Measurements from ENCODE around the gene ISY1. TPM values are rescaled to one million over a fixed set of nuclear protein-coding genes. Genes with fewer than 3 reads are reported as not detected.
"Not testable (repeated sequence)": the region's sequence is repeated elsewhere in the genome, so short reads cannot be mapped to it uniquely, and the experiment has no call there.

Gene ISY1
- total RNA-seq, 1 donor from 2014 or later: 23.4 TPM

- no peak for DNase-seq (ENCODE audit: low spot score)
Measured at GRCh38 chr3:129121016-129121791, 39.7 kb downstream of the ISY1 start.

GRCh38 chr3:129120254-129121004 lies 40.4 kb downstream of the ISY1 start:
- DNase-seq (ENCODE audit: low spot score): peak; percentile 94

- DNase-seq (ENCODE audit: low spot score): no peak
Measured at GRCh38 chr3:129119365-129120100, 41.3 kb downstream of the ISY1 start.

GRCh38 chr3:129118745-129119144 lies 42.1 kb downstream of the ISY1 start:
- no peak for DNase-seq (ENCODE audit: low spot score)

GRCh38 chr3:129117134-129117533 lies 43.7 kb downstream of the ISY1 start:
- no peak for DNase-seq (ENCODE audit: low spot score)

GRCh38 chr3:129116482-129116946 lies 44.3 kb downstream of the ISY1 start:
- no peak for DNase-seq (ENCODE audit: low spot score)

- DNase-seq (ENCODE audit: low spot score): no peak
Measured at GRCh38 chr3:129114455-129114854, 46.4 kb downstream of the ISY1 start.

GRCh38 chr3:129112308-129113052 lies 48.4 kb downstream of the ISY1 start:
- DNase-seq (ENCODE audit: low spot score): no peak

GRCh38 chr3:129111076-129111780 lies 49.6 kb downstream of the ISY1 start:
- DNase-seq (ENCODE audit: low spot score): not testable (repeated sequence)

- DNase-seq (ENCODE audit: low spot score): no peak
Measured at GRCh38 chr3:129107793-129108192, 53.1 kb downstream of the ISY1 start.

GRCh38 chr3:129106866-129107565 lies 53.8 kb downstream of the ISY1 start:
- DNase-seq (ENCODE audit: low spot score): no peak

- no peak for DNase-seq (ENCODE audit: low spot score)
Measured at GRCh38 chr3:129106320-129106719, 54.5 kb downstream of the ISY1 start.

- DNase-seq (ENCODE audit: low spot score): no peak
Measured at GRCh38 chr3:129105862-129106261, 55.0 kb downstream of the ISY1 start.

GRCh38 chr3:129104498-129105079 lies 56.3 kb downstream of the ISY1 start:
- no peak for DNase-seq (ENCODE audit: low spot score)

- no peak for DNase-seq (ENCODE audit: low spot score)
Measured at GRCh38 chr3:129104051-129104450, 56.8 kb downstream of the ISY1 start.

- no peak for DNase-seq (ENCODE audit: low spot score)
Measured at GRCh38 chr3:129103296-129103695, 57.6 kb downstream of the ISY1 start.

GRCh38 chr3:129101370-129102138 lies 59.3 kb downstream of the ISY1 start:
- DNase-seq (ENCODE audit: low spot score): no peak

- DNase-seq (ENCODE audit: low spot score): no peak
Measured at GRCh38 chr3:129100274-129100673, 60.6 kb downstream of the ISY1 start.

GRCh38 chr3:129095285-129095684 lies 65.6 kb downstream of the ISY1 start:
- DNase-seq (ENCODE audit: low spot score): no peak

All from mesenteric fat pad (tissue), 1 donor.